ENCODE data around the gene AHCYL1. TPM values are rescaled to one million over a fixed set of nuclear protein-coding genes. Genes with fewer than 3 reads are reported as not detected.

Gene AHCYL1
- total RNA-seq, 4 donors from 2014 or later, result 77.0 to 112 (median 87.2) TPM

DNA sequence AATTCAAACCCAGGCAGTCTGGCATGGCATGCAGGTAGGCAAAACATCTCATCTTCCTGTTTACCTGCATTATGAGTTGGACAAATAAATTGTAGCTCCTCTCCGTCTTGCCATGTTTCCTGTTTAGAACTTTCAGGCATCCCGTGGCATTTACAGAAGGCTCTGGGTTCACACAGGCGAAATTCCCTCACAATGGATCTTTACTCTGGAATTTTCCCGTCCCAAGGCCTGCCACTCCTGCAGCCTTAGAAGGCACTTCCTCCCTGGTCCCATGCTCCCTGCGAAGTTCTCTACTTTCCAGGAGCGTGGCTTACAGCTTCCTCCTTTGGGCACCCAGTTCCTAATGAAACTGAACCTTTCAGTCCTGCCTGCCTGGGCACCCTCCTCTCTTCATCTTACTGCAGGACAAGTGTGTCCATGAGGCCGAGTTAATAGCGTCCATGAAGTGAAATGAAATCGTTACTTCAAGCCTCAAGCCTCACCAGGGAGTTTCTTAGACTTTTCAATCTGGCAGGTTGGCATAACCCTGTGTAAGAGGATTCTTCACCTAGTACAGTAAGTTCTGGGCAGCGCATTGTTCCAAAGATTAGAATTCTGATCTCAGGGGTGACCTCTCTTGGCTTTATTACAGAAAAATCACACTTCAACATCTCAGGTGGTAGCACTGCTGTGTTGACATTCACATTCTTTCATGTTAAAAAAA is 36.8 kb upstream of the AHCYL1 start:
- TF ChIP-seq, protein P1, sequence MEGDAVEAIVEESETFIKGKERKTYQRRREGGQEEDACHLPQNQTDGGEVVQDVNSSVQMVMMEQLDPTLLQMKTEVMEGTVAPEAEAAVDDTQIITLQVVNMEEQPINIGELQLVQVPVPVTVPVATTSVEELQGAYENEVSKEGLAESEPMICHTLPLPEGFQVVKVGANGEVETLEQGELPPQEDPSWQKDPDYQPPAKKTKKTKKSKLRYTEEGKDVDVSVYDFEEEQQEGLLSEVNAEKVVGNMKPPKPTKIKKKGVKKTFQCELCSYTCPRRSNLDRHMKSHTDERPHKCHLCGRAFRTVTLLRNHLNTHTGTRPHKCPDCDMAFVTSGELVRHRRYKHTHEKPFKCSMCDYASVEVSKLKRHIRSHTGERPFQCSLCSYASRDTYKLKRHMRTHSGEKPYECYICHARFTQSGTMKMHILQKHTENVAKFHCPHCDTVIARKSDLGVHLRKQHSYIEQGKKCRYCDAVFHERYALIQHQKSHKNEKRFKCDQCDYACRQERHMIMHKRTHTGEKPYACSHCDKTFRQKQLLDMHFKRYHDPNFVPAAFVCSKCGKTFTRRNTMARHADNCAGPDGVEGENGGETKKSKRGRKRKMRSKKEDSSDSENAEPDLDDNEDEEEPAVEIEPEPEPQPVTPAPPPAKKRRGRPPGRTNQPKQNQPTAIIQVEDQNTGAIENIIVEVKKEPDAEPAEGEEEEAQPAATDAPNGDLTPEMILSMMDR (IDR thresholded peaks at IDR 0.05; ENCODE audit: low read depth), result no peak

DNA sequence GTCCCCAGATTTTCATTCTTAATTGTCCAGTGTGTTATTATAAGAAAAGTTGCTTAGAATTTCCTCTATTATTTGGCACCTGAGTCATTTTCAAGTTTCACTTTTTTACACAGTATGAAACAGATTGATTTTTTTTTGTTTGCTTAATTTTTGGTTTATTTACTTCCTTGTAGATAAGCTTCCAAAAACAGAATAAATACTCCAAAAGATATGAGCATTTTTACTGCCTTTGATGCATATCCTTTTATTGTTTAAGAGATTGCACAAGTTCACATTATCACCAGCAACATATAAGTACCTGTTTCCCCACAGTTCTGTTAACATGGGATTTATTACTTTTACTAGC is 36.3 kb upstream of the AHCYL1 start:
- TF ChIP-seq, protein P1 (IDR thresholded peaks at IDR 0.05; ENCODE audit: low read depth), result no peak

DNA sequence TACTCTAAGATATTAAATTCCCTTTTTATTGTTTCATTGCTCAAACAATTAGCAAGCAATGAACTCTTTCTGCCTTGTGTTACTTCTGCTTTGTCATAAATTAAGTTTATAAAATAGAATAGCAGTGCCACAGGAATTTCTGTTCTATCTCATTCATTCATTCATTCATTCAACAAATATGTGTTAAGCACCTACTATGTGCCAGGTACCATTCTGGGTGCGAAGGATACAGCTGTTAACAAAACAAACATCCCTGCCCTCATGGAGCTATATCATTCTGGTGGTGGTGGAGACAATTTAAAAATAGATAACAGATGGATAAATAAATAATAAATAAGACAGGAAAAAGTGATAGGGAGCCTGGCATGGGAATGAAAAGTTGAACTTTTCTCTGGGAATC is 34.5 kb upstream of the AHCYL1 start:
- TF ChIP-seq, protein P1 (IDR thresholded peaks at IDR 0.05; ENCODE audit: low read depth), result no peak

GRCh38 chr1:109950509-109950908 is 34.1 kb upstream of the AHCYL1 start:
- TF ChIP-seq, protein P1 (IDR thresholded peaks at IDR 0.05; ENCODE audit: low read depth), result no peak

DNA sequence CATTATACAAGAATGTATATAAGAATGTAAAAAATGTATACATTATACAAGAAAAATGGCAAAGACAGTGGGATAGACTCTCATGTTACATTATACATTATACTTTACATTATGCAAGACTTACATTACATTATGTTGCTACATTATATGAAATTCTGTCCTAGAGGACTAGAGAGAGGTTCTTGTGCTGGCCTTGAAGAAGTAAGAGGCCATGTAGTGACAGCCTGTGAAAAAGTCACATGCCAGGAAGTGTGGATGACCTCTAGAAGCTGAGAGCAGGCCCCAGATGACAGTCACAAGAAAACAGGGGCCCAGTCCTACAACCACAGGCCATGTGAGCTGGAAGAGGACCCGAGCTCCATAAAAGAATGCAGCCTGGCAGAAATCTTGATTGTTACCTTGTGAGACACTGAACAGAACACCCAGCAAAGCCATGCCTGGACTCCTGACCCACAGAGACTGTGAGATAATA is 30.5 kb upstream of the AHCYL1 start:
- TF ChIP-seq, protein P1 (IDR thresholded peaks at IDR 0.05; ENCODE audit: low read depth), result no peak

DNA sequence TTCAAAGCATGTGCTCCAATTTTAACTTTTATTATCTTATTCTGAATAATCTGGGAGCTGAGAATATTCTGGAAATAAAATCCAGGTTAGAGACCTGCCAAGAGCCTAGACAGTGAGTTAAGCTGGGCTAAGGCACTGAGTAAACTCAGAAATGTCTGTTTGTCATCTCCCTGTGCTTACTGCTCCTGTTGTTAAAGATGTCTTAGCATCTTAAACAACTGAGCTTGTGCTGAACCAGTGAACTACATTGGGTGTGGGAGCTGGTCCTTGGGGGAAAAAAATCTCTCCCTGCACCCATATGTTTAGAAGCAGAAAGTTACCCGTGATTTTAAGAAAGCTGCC is 25.0 kb upstream of the AHCYL1 start:
- TF ChIP-seq, protein P1 (IDR thresholded peaks at IDR 0.05; ENCODE audit: low read depth), result no peak

DNA sequence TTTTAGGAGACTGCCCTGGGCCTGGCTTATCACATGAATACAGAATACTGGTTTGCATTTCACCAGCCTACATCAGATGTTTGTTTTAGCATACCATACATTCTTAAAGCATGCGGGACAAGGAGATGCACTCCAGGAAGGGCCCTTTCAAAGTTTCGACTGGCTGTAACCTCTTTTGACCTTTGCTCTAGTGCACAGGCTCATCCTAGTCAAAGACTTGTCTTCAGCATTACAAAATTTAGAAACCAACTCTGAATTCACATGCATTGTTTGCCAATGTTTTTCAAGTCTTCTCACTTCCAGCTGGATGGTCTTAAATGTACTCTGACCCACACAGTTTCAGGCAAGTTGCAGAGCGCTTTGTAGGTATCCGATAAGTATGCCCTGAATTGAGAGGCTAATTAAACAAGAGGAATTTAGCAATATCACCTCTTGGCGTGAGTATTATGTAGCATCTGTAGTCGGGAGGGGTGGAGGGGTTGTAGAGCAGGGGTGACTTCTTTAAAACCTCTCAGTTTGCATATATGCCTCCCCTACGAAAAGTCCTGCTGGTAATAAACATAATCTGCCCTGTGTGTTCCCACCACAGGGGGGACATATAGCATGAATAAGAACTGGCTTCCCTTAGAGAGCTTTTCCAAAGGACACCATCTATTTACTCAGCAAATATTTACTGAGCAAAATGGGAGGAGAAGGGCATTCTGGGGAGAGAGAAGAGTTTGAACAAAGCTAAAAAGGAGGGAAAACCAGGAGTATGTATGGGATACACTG is 24.4 kb upstream of the AHCYL1 start:
- TF ChIP-seq, protein P1 (IDR thresholded peaks at IDR 0.05; ENCODE audit: low read depth), result no peak

Data from subcutaneous adipose tissue (tissue), 4 donors.